NCI-H526 (cell line): Measurements from ENCODE around the gene TRIM13.
"Not testable (repeated sequence)": the region's sequence is repeated elsewhere in the genome, so short reads cannot be mapped to it uniquely, and the experiment has no call there.

ENCODE experiments used
- DNase-seq, 2 experiments: peaks; one replicate each; lab custom pipeline; 2025; lab: John Stamatoyannopoulos, UW

Gene TRIM13, protein sequence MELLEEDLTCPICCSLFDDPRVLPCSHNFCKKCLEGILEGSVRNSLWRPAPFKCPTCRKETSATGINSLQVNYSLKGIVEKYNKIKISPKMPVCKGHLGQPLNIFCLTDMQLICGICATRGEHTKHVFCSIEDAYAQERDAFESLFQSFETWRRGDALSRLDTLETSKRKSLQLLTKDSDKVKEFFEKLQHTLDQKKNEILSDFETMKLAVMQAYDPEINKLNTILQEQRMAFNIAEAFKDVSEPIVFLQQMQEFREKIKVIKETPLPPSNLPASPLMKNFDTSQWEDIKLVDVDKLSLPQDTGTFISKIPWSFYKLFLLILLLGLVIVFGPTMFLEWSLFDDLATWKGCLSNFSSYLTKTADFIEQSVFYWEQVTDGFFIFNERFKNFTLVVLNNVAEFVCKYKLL

DNA sequence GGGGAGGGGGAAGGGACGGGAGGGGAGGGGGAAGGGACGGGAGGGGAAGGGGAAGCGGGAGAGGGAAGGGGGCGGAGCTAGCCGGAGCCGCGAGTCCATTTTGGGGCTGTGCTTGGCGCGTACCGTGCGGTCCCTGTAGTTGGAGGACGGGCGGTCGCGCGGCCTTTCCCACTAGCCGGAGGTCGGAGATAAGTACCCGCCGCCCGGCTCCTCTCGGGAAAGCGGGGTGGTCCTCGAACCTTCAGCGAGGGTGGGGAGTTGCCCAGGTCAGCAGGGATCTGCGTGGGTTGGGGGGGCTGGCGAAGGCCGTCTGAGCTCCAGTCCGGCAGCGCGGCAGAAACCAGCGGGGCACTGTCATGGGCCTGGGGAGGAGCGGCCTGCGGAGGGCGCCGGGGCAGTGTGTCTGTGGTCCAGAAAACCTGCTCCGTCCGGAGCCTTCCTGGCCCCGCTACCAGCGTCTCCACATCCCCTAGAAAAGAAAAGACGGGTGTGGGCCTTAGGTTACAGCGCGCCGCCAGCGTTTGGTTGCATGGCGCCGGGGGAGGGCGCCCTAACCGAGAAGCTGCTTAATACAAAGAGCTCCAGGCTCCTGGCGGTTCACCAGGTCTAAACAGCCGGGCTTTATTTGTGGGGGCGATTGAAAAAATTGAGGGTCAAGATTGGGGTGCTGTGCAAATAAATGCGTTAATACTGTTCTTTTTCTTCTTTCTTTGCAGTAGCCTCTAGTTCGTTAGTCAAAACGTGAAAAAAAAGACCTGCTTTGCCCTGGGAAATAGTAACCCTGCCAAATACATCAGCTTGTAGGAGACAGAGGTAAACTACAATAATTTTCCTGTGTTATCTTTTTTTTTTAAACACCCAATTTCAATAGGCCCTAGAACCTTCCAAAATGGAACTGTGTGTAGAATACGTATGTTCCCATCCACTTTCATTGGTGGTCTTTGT is at the start of gene TRIM13:
TRIM13 (plus strand) TSS at position 92 of the 945 bp plus-strand sequence. CDS start 14,899 bp downstream, outside the sequence.
- peak; percentile 87 to 96 for DNase-seq

GRCh38 chr13:49948777-49949270 is 48.0 kb upstream of the TRIM13 start:
- DNase-seq: not testable (repeated sequence)

DNA sequence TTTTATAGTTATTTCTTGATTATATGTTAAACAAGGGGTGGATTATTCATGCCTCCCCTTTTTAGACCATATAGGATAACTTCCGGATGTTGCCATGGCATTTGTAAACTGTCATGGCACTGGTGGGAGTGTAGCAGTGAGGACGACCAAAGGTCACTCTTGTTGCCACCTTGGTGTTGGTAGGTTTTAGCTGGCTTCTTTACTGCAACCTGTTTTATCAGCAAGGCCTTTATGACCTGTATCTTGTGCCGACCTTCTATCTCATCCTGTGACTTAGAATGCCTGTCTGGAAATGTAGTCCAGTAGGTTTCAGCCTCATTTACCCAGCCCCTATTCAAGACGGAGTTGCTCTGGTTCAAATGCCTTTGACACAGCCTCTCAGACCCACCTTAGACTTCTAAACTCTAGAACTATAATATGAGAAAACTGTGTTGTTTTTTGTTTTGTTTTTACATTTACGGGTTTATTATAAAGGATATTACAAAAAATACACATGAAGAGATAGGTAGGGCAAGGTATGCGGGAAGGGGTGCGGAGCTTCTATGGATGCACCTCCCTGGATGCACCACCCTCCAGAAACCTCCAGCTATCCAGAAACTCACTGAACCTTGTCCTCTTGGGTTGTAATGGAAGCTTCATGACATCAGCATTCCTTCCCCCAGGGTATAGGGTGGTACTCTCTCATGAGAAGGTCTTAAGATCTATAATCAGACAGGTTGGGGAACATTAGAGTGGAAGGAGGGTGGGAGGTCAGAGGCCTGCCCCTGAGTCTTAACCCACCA is 44.9 kb upstream of the TRIM13 start:
- DNase-seq: no peak

- DNase-seq: no peak
Observed at GRCh38 chr13:49953560-49953959, 43.3 kb upstream of the TRIM13 start.

DNA sequence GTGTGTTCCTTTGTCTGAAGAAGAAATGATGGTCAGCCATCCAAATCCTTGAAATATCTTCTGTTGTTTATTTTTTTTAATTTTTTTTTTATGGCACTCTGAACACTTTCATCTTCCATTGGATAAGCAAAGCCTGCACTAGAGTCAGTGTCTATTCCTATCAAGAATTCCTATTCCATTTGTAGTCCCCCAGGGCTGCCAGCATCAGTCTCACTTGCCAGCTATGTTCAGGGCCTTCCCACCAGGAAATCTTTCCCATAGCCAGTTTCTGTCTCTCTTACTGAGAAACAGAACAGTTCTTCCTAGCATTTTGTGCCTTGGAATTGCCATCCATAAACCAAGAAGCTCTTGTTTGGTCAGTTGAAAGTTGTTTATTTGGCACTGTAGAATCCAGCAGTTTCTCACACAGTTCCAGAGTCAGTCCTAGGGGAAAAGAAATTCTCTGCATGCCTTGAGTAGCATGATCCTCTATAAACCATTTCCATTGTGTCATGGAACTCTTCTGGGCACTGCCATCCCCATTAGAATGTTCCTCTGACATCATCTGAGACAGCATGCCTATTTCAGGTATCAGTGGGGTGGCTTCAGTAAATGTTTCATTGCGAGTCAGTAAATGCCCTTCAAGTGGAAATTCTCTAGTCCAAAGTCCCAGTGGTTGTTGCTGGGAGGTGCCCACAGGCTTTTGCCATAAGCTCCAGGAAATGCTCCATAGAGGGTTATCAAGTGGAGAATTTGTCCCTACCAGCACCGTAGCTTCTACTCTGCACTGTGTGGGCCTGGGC is 42.0 kb upstream of the TRIM13 start:
- DNase-seq: no peak

GRCh38 chr13:49956131-49956530 is 40.7 kb upstream of the TRIM13 start:
- DNase-seq: no peak

DNA sequence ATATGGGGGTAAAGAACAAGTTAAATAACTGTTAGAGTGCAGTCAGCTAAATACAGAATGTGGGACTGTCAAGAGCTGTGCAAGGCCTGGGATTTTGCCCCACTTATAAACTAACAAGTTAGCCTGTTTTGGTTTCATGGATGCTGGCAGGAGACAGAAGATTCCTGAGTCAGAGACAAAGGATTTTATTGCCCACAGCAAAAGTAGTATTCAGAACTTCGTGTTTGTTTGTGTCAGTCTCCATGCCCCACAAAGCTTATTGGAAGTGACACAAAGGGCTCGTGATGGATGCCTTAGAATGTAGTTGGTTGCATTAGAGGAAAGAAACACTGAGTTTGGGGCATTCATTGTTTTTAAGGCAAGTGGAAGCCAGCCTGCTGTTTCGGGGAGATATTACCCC is 38.5 kb upstream of the TRIM13 start:
- no peak for DNase-seq

GRCh38 chr13:49967456-49967855 is 29.4 kb upstream of the TRIM13 start:
- no peak for DNase-seq

DNA sequence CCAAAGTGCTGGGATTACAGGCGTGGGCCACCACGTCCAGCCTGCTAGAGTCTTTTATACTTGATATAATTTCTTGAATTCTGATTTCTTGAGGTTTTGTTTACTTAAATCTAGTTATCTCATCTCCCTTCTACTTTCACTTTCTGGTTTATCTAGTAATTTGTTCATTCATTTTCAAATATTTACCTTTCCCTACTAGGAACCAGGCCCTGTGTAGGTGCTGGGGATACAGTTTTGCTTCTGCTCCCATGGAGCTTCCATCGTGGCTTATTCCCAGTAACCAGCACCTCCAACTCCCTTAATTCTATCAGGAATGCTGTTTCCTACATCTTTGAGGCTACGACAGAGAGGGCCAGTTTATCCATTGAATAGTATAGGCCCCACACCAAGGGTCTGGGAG is 24.1 kb upstream of the TRIM13 start:
- DNase-seq: no peak

- no peak for DNase-seq
Observed at GRCh38 chr13:49975826-49976225, 21.0 kb upstream of the TRIM13 start.

DNA sequence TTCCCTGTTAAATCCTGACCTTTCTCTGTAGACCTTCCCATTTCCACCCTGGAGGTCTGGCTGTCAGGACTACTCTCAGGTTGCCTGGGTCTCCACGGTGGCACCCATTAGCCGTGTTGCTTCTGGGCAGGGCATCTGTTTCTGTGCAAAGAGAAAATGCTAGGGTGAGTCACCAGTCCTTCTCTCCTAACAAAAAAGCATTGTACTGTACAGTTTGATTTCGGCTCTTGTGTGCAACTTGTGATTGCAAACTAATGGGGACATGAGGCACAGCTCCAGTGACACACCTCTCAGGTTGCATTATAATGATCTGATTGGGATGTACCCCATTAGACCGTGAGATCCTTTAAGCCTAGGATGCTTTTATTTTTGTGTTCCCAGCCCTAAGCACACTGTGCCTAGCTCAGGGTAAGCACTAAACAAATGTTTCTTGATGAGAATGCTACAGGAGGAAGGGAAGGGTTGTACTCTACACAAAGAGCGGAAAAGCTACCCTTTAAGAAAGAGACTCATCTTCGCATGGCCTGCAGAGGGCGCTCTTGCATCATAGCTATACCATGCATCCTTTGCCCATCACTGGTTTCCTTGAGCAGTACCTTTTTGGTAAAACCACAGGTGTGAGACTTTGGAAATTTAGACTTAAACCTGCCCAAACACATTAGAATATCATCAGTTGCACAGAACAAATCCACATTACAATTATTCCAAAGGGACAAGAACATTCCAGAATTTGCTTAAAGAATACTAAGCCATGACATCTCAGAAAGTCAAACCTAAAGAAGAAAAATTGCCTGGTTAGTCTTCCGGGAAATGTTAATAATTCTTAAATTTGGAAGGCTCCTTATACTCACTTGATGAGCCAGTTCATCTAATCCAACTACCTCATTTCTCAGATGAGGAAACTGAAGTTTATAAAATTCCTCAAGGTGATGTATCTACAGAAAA is 20.3 kb upstream of the TRIM13 start:
- peak; percentile 71 to 88 for DNase-seq

GRCh38 chr13:49977992-49978391 is 18.9 kb upstream of the TRIM13 start:
- DNase-seq: no peak

DNA sequence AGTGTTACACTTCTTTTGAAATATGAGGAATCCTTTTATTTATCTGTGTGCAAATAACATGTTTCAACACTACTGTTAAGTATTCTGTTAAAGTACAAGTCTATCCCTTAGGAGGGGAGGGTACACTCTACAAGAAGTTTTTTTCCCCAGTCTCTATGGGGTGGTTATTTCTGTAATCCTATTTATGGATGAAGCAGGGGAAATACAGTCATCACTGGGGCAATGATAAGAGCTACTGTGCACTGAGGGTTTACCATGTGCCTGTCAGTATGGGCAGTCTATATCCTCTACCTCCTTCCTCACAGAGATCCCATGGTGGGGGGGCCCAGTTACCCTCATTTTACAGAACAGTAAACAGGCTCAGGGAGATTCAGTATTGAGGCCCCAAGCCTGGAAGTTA is 16.6 kb upstream of the TRIM13 start:
- no peak for DNase-seq

DNA sequence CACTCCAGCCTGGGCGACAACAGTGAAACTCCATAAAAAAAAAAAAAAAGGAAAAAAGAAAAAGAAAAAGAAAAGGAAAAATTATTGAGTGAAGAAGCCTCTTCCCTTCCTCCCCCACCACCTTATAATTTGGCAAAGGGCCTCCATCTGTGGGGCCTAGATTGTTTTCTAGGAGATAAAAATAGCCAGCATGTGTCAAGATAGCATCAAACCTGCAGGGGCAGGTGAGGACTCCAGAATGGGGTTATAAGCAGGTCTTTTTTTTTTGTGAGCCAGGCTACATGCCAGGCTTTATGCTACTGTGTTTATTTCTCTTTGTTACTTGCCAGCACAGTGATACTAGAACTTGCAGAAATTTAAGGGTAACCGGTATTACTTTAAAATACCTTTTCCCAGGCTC is 11.7 kb upstream of the TRIM13 start:
- no peak for DNase-seq

DNA sequence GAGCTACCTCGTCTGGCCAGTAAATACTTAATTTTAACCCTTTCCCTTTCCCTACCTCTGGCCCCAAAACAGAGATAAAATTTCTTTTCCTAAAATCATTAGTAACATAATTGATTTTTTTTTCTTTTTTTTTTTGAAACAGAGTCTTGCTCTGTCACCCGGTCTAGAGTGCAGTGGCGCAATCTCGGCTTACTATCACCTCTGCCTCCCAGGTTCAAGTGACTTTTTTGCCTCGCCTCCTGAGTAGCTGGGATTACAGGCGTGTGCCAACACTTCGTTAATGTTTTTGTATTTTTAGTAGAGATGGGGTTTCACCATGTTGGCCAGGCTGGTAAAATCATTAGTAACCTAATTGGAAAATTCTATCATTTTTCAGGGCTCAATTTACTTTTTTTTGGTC is 10.4 kb upstream of the TRIM13 start:
- DNase-seq: no peak

GRCh38 chr13:49990612-49991011 is 6.2 kb upstream of the TRIM13 start:
- not testable (repeated sequence) for DNase-seq

GRCh38 chr13:49993111-49993510 is 3.7 kb upstream of the TRIM13 start:
- no peak for DNase-seq

DNA sequence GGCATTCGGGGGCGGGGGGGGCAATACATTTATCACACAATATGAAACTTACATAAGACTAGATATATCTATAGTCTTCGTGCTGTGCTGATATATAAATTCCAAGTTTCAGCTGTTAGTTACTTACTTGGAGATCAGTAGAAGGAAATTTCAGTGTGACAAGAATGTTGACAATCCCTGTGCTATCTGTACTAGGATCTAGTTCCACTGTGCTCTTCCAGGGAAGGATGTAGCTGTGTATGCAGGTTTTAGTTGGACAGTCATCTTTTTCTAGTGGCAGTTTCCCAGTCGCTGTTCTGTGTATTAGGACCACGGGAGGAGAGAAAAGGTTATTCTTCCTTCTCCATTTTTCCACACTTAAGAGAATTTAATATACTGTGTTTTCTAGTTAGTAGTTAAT is 3.2 kb upstream of the TRIM13 start:
- DNase-seq: peak in 1 of 2 experiments; percentile 14

GRCh38 chr13:49995625-49996101 is 1.2 kb upstream of the TRIM13 start:
- no peak for DNase-seq
